Natural killer cell (primary cell): Measurements from ENCODE around the gene UIMC1. TPM values are rescaled to one million over a fixed set of nuclear protein-coding genes. Genes with fewer than 3 reads are reported as not detected.

Source experiments
- ATAC-seq, 3 donors: fragments of 150-1000 bp in 2 of 3; fragments of 200-7000 bp in 1 of 3; cut with Tn5 transposase; 1 replicate in 1 of 3; 2 replicates in 2 of 3; pipeline ENCODE4 v1.10.0; 2021; ENCODE audit warnings: mild to moderate bottlenecking in 2 of 3, moderate library complexity in 2 of 3
- DNase-seq, 2 donors: peaks; one replicate each; pipeline versions ENCODE4 v3.0.0 to v3.0.0-alpha.2; 2013 to 2021; ENCODE audit warnings: mixed read lengths in 1 of 2
- H3K27ac ChIP-seq: one replicate; pipeline ENCODE4 v1.5.1; 2013; ENCODE audit warnings: mild to moderate bottlenecking, low read length
- H3K27me3 ChIP-seq: one replicate; pipeline ENCODE4 v1.6.1; 2013; ENCODE audit warnings: low read length; ENCODE audit not compliant: control insufficient read depth, insufficient read depth
- H3K36me3 ChIP-seq: one replicate; pipeline ENCODE4 v1.6.1; 2013; ENCODE audit warnings: low read length; ENCODE audit not compliant: control insufficient read depth, insufficient read depth
- H3K4me1 ChIP-seq: one replicate; pipeline ENCODE4 v1.6.1; 2013; ENCODE audit warnings: low read length; ENCODE audit not compliant: control insufficient read depth, insufficient read depth
- H3K4me3 ChIP-seq: one replicate; pipeline ENCODE4 v1.5.1; 2013; ENCODE audit warnings: low read length
- H3K9me3 ChIP-seq: one replicate; pipeline ENCODE4 v1.6.1; 2013; ENCODE audit warnings: low read length; ENCODE audit not compliant: control insufficient read depth, insufficient read depth
- H3K27ac Mint-ChIP-seq, 2 donors: one replicate each; pipeline ENCODE4 v1.8.0; 2022; ENCODE audit warnings: mild to moderate bottlenecking in 2 of 2, mixed read lengths in 2 of 2, moderate library complexity in 1 of 2
- H3K27me3 Mint-ChIP-seq, 2 donors: one replicate each; pipeline ENCODE4 v1.8.0; 2022; ENCODE audit warnings: low read depth in 2 of 2, mixed read lengths in 2 of 2
- H3K36me3 Mint-ChIP-seq: one replicate; pipeline ENCODE4 v1.8.0; 2022; ENCODE audit warnings: mixed read lengths
- H3K4me1 Mint-ChIP-seq, 2 donors: one replicate each; pipeline ENCODE4 v1.8.0; 2022; ENCODE audit warnings: mixed read lengths in 2 of 2
- H3K4me3 Mint-ChIP-seq: one replicate; pipeline ENCODE4 v1.8.0; 2022; ENCODE audit warnings: mild to moderate bottlenecking, moderate library complexity, mixed read lengths
- H3K9me3 Mint-ChIP-seq, 2 donors: one replicate each; pipeline ENCODE4 v1.8.0; 2022; ENCODE audit warnings: mixed read lengths in 2 of 2
- WGBS: methylation state at CpG from one replicate; pipeline ENCODE4 v1.1.7; 2013; ENCODE audit warnings: missing lambda C conversion rate; ENCODE audit not compliant: insufficient coverage; 5-methylcytosine and 5-hydroxymethylcytosine counted together
- intact Hi-C: fragments of 100-400 bp; cut with micrococcal nuclease; formaldehyde crosslinking; loops from one replicate; pipeline ENCODE4 v1.14.2; 2022
- total RNA-seq, 4 donors: library from RNA; stranded (reverse); fragments of 120-200 nt in 1 of 4; gene quantifications; one replicate each; pipeline versions ENCODE4 v1.2.3 to v1.2.4, GENCODE V29; 2013 to 2022
- TF ChIP-seq, protein P1 (sequence below): fragments of 200-600 bp; IDR thresholded peaks from one replicate; pipeline ENCODE4 v1.8.0; 2022; ENCODE audit warnings: antibody characterized with exemption

UIMC1 gene
- total RNA-seq, 3 donors from 2014 or later (not counting 1 experiment from before 2014, with no cell fraction given), result 55.1 to 75.7 (median 57.3) TPM

DNA sequence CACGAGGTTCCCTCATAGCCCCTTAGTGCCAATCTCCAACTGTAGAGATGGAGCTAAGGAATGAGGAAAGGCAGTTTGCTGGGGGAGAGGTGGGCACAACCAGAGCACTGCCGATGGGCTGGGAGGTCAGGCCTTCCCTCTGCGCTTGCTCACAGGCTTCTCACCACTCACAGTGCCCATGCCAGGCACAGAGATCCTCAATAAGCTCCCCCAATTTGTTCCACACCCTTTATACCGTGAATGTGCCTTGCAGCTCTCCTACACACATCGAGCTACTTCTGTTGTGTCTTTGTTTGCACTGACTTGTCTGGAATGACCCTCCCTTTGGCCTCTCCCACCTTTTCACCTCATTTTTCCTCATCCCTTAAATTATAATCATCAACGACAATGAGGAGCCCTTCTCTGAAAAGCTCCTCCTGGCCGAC is 105.8 kb downstream of the UIMC1 start:
- Histone ChIP-seq H3K27me3 (no peaks in the 10 kb centered on the region), H3K9me3 (no peaks in the 10 kb centered on the region), H3K4me1 (peaks cover 20% of the 10 kb centered on the region), H3K27ac (no peak overlapping the region), H3K4me3 (no peak overlapping the region), H3K36me3 (peaks cover 32% of the 10 kb centered on the region)
- intact Hi-C loops, result no loop called here
- H3K27me3 Mint-ChIP-seq, result peaks cover 0 to 4% of the 10 kb centered on the region in 2 donors
- peak overlapping the region in 1 of 2 donors; percentile 68 for H3K27ac Mint-ChIP-seq
- H3K4me3 Mint-ChIP-seq, result no peak overlapping the region
- 96% methylated on average over 6 of the region's 7 CpGs for WGBS
- H3K4me1 Mint-ChIP-seq, result peaks cover 14 to 19% of the 10 kb centered on the region in 2 donors
- H3K9me3 Mint-ChIP-seq, result no peaks in the 10 kb centered on the region
- DNase-seq, result no peak
- H3K36me3 Mint-ChIP-seq, result peaks cover 27% of the 10 kb centered on the region
- TF ChIP-seq, protein P1, sequence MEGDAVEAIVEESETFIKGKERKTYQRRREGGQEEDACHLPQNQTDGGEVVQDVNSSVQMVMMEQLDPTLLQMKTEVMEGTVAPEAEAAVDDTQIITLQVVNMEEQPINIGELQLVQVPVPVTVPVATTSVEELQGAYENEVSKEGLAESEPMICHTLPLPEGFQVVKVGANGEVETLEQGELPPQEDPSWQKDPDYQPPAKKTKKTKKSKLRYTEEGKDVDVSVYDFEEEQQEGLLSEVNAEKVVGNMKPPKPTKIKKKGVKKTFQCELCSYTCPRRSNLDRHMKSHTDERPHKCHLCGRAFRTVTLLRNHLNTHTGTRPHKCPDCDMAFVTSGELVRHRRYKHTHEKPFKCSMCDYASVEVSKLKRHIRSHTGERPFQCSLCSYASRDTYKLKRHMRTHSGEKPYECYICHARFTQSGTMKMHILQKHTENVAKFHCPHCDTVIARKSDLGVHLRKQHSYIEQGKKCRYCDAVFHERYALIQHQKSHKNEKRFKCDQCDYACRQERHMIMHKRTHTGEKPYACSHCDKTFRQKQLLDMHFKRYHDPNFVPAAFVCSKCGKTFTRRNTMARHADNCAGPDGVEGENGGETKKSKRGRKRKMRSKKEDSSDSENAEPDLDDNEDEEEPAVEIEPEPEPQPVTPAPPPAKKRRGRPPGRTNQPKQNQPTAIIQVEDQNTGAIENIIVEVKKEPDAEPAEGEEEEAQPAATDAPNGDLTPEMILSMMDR, result no peak
- ATAC-seq, result no peak

DNA sequence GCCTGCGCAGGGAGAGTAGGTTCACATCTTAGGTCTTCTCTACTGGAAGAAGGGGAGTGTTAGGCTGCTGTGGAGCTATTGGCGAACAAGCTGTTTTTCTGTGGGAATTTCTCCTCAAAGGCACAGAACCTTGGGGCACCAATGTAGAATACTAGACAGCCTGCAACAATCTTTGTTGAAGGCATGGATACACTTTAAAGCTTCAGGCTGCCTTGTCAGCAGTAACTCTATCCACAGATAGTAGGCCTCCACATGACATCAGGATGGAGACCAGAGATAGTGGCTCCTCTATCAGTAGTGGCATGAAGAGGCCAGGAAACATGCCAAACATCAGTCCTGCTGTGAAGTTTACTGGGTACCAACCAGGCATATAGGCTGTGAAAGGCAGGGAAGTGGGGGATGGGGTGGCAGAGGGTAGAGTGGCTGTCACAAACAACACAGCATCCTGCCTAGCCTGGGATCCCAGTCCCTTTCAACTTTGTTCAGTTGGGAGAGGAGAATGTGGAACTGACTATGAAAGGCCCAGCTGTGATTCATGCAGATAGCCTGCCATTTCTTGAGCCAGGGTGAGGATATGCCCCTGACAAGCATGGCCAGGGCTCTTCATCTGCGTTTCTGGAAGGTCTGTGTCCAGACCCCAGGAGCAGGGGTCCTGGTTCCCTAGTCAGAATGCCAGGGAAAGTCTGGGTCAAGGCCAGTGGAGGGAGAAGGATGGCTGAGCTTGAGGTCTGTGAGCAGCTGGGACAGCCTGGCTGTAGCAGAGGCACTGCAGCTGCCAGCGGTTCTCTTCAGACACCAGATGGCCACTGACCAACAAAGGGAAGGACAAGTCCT is 106.4 kb downstream of the UIMC1 start:
- DNase-seq (no peak), ATAC-seq (no peak)
- Histone ChIP-seq H3K4me3 (no peak overlapping the region), H3K36me3 (peaks cover 26% of the 10 kb centered on the region), H3K9me3 (no peaks in the 10 kb centered on the region), H3K4me1 (peaks cover 24% of the 10 kb centered on the region), H3K27ac (no peak overlapping the region), H3K27me3 (no peaks in the 10 kb centered on the region)
- Mint-ChIP-seq H3K27ac (peak overlapping the region in 1 of 2 donors; percentile 53), H3K27me3 (peaks cover 0 to 4% of the 10 kb centered on the region in 2 donors), H3K36me3 (peaks cover 20% of the 10 kb centered on the region), H3K4me1 (peaks cover 14 to 19% of the 10 kb centered on the region in 2 donors), H3K9me3 (no peaks in the 10 kb centered on the region), H3K4me3 (no peak overlapping the region)
- intact Hi-C loops, result no loop called here
- 95% methylated on average over 4 of the region's 4 CpGs for WGBS
- TF ChIP-seq, protein P1, result no peak

DNA sequence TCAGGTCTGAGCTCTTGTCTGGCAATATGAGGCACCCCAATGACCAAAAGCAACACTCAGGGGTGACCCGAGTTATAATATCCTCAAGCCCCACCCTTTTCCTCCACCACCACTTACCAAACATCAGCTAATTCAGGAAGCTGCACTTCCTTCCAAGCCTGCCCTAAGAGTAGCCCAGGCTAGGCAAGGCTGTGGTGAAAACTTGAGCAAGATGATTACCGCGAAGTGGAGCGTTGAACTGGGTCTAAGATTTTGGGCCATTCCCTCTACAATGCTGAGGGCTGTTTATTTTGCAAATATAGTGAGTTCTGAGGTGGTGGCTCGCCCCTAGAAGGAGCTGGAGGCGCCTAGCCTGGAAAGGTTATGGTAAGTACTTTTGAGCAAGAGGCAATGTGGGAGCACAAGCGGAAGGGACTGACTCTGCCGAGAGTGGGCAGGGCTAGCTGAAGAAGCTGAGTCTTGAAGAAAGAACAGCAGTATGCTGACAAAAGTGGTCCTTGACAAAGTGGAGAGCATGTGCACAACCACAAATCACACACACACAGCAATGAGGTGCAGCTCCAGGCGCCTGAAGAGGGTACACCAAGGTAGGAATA is 107.2 kb downstream of the UIMC1 start, which contains the start of gene HK3:
Gene HK3, minus strand, starts transcription at position 51 of the 596 bp plus-strand sequence. CDS start 3,187 bp downstream, outside the sequence.
- ATAC-seq, result peak in 2 of 3 donors; percentile 59 to 65
- Histone ChIP-seq H3K9me3 (no peaks in the 10 kb centered on the region), H3K27ac (no peak within 1 kb of the TSS), H3K36me3 (peaks cover 18% of the 10 kb centered on the region), H3K4me3 (no peak within 1 kb of the TSS), H3K27me3 (no peaks in the 10 kb centered on the region), H3K4me1 (peaks cover 24% of the 10 kb centered on the region)
- Mint-ChIP-seq H3K36me3 (peaks cover 13% of the 10 kb centered on the region), H3K27ac (peak within 1 kb of the TSS; percentile 37 to 53), H3K27me3 (peaks cover 0 to 4% of the 10 kb centered on the region in 2 donors), H3K9me3 (no peaks in the 10 kb centered on the region), H3K4me1 (peaks cover 14 to 19% of the 10 kb centered on the region in 2 donors), H3K4me3 (no peak within 1 kb of the TSS)
- WGBS, result 28% methylated on average over 9 of the region's 9 CpGs
- TF ChIP-seq, protein P1, result no peak
- DNase-seq, result no peak
- intact Hi-C loops, result no loop called here
